ENCODE measurements around the gene SCAMP4.

GRCh38 chr19:1872807-1873523, 32.2 kb upstream of the SCAMP4 start:
- no peak for TF ChIP-seq CTCF (IDR thresholded peaks at IDR 0.05)
- no peak for TF ChIP-seq POLR2AphosphoS5 (IDR thresholded peaks at IDR 0.05)
- TF ChIP-seq POLR2A (IDR thresholded peaks at IDR 0.05): no peak

Data from sigmoid colon (tissue), 4 donors.